ENCODE results near the gene SUGCT. TPM values are rescaled to one million over a fixed set of nuclear protein-coding genes. Genes with fewer than 3 reads are reported as not detected.

SUGCT gene
- total and polyA plus RNA-seq, 2 of the 8 experiments (the other 6 are each of a cell fraction or from before 2014, with no cell fraction given): 2.8 to 5.4 TPM

DNA sequence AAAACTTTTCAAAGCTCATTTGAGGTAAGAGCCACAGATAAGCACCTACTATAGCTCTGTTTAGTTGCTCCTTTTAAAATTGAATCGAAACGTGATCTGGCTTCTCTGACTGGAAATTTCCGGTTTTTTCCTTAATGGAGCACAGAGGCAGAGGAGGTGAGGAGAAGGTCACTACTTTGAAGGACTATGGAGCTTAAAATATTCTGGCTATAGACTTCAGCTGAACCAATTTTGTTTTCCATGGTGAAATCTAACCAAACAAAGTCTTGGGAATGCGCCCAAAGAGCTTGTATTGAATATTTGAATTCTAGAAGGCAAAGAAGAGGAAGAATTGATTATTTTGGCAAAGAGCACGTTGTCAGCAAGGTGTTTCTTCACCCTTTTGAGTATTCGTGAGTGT, 711.1 kb downstream of the SUGCT start (continued):
- TF ChIP-seq, protein P1, sequence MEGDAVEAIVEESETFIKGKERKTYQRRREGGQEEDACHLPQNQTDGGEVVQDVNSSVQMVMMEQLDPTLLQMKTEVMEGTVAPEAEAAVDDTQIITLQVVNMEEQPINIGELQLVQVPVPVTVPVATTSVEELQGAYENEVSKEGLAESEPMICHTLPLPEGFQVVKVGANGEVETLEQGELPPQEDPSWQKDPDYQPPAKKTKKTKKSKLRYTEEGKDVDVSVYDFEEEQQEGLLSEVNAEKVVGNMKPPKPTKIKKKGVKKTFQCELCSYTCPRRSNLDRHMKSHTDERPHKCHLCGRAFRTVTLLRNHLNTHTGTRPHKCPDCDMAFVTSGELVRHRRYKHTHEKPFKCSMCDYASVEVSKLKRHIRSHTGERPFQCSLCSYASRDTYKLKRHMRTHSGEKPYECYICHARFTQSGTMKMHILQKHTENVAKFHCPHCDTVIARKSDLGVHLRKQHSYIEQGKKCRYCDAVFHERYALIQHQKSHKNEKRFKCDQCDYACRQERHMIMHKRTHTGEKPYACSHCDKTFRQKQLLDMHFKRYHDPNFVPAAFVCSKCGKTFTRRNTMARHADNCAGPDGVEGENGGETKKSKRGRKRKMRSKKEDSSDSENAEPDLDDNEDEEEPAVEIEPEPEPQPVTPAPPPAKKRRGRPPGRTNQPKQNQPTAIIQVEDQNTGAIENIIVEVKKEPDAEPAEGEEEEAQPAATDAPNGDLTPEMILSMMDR (IDR thresholded peaks at IDR 0.05; ENCODE audit: control extremely low read depth in 1 of 3, insufficient read depth in 1 of 3, low read depth in 1 of 3, low read length in 3 of 3): no peak
- TF ChIP-seq SP1 (IDR thresholded peaks at IDR 0.05; ENCODE audit: low read depth, low read length) (no peak), SIRT6 (IDR thresholded peaks at IDR 0.05; ENCODE audit: low read length) (no peak), TAF1 (IDR thresholded peaks at IDR 0.05; ENCODE audit: low read depth, low read length) (no peak)
